UCSD-AML1 (cell line): ENCODE data around the gene ASRGL1.
A peak's percentile ranks its signal among the peaks of the same experiment; 100 is the strongest.
"Not testable (repeated sequence)": the region's sequence is repeated elsewhere in the genome, so short reads cannot be mapped to it uniquely, and the experiment has no call there.

Experiments used
- DNase-seq: peaks from one replicate; lab custom pipeline; 2025; ENCODE audit not compliant: unreplicated experiment; lab: John Stamatoyannopoulos, UW

ASRGL1 gene

GRCh38 chr11:62352355-62353336 lies 15.4 kb downstream of the ASRGL1 start:
- no peak for DNase-seq

- DNase-seq: no peak
Observed at GRCh38 chr11:62353841-62354240, 16.6 kb downstream of the ASRGL1 start.

GRCh38 chr11:62358273-62358672 lies 21.0 kb downstream of the ASRGL1 start:
- DNase-seq: no peak

GRCh38 chr11:62359475-62359874 lies 22.2 kb downstream of the ASRGL1 start:
- no peak for DNase-seq

GRCh38 chr11:62360685-62361084 lies 23.4 kb downstream of the ASRGL1 start:
- DNase-seq: no peak

GRCh38 chr11:62368861-62369477 lies 31.7 kb downstream of the ASRGL1 start:
- DNase-seq: not testable (repeated sequence)

GRCh38 chr11:62370743-62371440 lies 33.6 kb downstream of the ASRGL1 start:
- peak; percentile 66 for DNase-seq

GRCh38 chr11:62372871-62373270 lies 35.6 kb downstream of the ASRGL1 start:
- DNase-seq: no peak

- no peak for DNase-seq
Observed at GRCh38 chr11:62373464-62374119, 36.3 kb downstream of the ASRGL1 start.

- DNase-seq: no peak
Observed at GRCh38 chr11:62374801-62375200, 37.6 kb downstream of the ASRGL1 start.

- DNase-seq: not testable (repeated sequence)
Observed at GRCh38 chr11:62378459-62379063, 41.3 kb downstream of the ASRGL1 start.

- not testable (repeated sequence) for DNase-seq
Observed at GRCh38 chr11:62379586-62379985, 42.3 kb downstream of the ASRGL1 start.

GRCh38 chr11:62380821-62381245 lies 43.6 kb downstream of the ASRGL1 start:
- DNase-seq: peak; percentile 40

GRCh38 chr11:62383822-62384221 lies 46.6 kb downstream of the ASRGL1 start:
- DNase-seq: no peak

- not testable (repeated sequence) for DNase-seq
Observed at GRCh38 chr11:62386083-62386482, 48.8 kb downstream of the ASRGL1 start.

- no peak for DNase-seq
Observed at GRCh38 chr11:62387381-62387780, 50.1 kb downstream of the ASRGL1 start.

GRCh38 chr11:62388999-62389398 lies 51.8 kb downstream of the ASRGL1 start:
- DNase-seq: no peak

- DNase-seq: no peak
Observed at GRCh38 chr11:62390237-62390636, 53.0 kb downstream of the ASRGL1 start.

- DNase-seq: no peak
Observed at GRCh38 chr11:62390722-62391121, 53.5 kb downstream of the ASRGL1 start.

GRCh38 chr11:62391642-62392425 lies 54.6 kb downstream of the ASRGL1 start:
- DNase-seq: no peak
